ENCODE measurements around the gene CEP55. TPM values are rescaled to one million over a fixed set of nuclear protein-coding genes. Genes with fewer than 3 reads are reported as not detected.

Gene CEP55
- polyA plus RNA-seq, 2 of the 4 experiments (the other 2 are of a cell fraction) = 52.4 to 87.0 TPM

GRCh38 chr10:93573051-93573909 is 76.9 kb downstream of the CEP55 start:
- H3K4me1 ChIP-seq = peaks cover 11% of the 10 kb centered on the region
- FAIRE-seq (no peak), DNase-seq (ENCODE audit: low read depth in 1 of 2, low spot score in 1 of 2) (no peak), ATAC-seq (no peak)
- WGBS (ENCODE audit: missing lambda C conversion rate) = 64% methylated on average over 10 of the region's 10 CpGs
- H3K4me2 ChIP-seq = no peak overlapping the region
- TF ChIP-seq RAD21 (conservative IDR thresholded peaks at IDR 0.05 in 1 of 2, IDR thresholded peaks at IDR 0.05 in 1 of 2) (no peak), MYC (IDR thresholded peaks at IDR 0.05; ENCODE audit: borderline replicate concordance, low read length) (no peak), BCL3 (IDR thresholded peaks at IDR 0.05) (no peak), ZFP36 (IDR thresholded peaks at IDR 0.05; ENCODE audit: borderline replicate concordance, partially characterized antibody) (no peak), MAZ (IDR thresholded peaks at IDR 0.05; ENCODE audit: borderline replicate concordance, low read depth, low read length) (no peak), CTCF (IDR thresholded peaks at IDR 0.05) (no peak), HMGXB4 (CRISPR knock-in tag; IDR thresholded peaks at IDR 0.05; ENCODE audit: borderline replicate concordance) (no peak), HES2 (IDR thresholded peaks at IDR 0.05) (no peak), ZNF302 (CRISPR knock-in tag; IDR thresholded peaks at IDR 0.05) (no peak), NFE2L2 (conservative IDR thresholded peaks at IDR 0.05; ENCODE audit: low read length) (no peak), HEYL (CRISPR knock-in tag; IDR thresholded peaks at IDR 0.05) (no peak)
- ChIA-PET POLR2A (no interaction called here), CTCF (interaction anchor here (0.7 to 1.1 kb wide), 2 partner anchors 18 to 107 kb away, joined by 3 read pairs; no protein-coding TSS in a partner anchor)
- H3K9me3 ChIP-seq = no peaks in the 10 kb centered on the region
- H3K4me3 ChIP-seq = no peak overlapping the region
- no peak overlapping the region for H3K27ac ChIP-seq

- no peak for TF ChIP-seq HOXB5 (CRISPR knock-in tag; IDR thresholded peaks at IDR 0.05)
- TF ChIP-seq REST (IDR thresholded peaks at IDR 0.05) = no peak
- TF ChIP-seq KDM5A (IDR thresholded peaks at IDR 0.05) = no peak
- TF ChIP-seq ESRRA (IDR thresholded peaks at IDR 0.05; ENCODE audit: borderline replicate concordance, low read length) = no peak
- no peak for TF ChIP-seq NR3C1 (IDR thresholded peaks at IDR 0.05)
- TF ChIP-seq JUN (IDR thresholded peaks at IDR 0.05) = no peak
- TF ChIP-seq ZSCAN20 (CRISPR knock-in tag; IDR thresholded peaks at IDR 0.05) = no peak
- TF ChIP-seq NFE2L2 (conservative IDR thresholded peaks at IDR 0.05; ENCODE audit: low read length) = no peak
- TF ChIP-seq JUNB (IDR thresholded peaks at IDR 0.05) = no peak
- TF ChIP-seq PHF8 (IDR thresholded peaks at IDR 0.05; ENCODE audit: borderline replicate concordance, low read depth) = no peak
- TF ChIP-seq RNF2 (IDR thresholded peaks at IDR 0.05; ENCODE audit: borderline replicate concordance, low read depth) = no peak
- ChIA-PET CTCF (no interaction called here), POLR2A (no interaction called here)
- H3K4me2 ChIP-seq = no peak overlapping the region
- no peak overlapping the region for H3K27ac ChIP-seq
- H3K4me1 ChIP-seq = peaks cover 17% of the 10 kb centered on the region
- FAIRE-seq (no peak), DNase-seq (ENCODE audit: low read depth in 1 of 2, low spot score in 1 of 2) (no peak), ATAC-seq (no peak)
- H3K4me3 ChIP-seq = no peak overlapping the region
- H3K9me3 ChIP-seq = no peaks in the 10 kb centered on the region
- 93% methylated on average over 3 of the region's 3 CpGs for WGBS (ENCODE audit: missing lambda C conversion rate)
These were observed 77.5 kb downstream of the CEP55 start for GRCh38 chr10:93573924-93574323.
